Ishikawa (cell line): ENCODE measurements around the gene RBFA.

ENCODE experiments used
- CEBPB ChIP-seq: IDR thresholded peaks from 2 replicates; pipeline ENCODE4 v1.6.1; 2012
- EP300 ChIP-seq: IDR thresholded peaks from 2 replicates; pipeline ENCODE4 v1.6.1; 2012; ENCODE audit warnings: borderline replicate concordance
- NFIC ChIP-seq: IDR thresholded peaks from 2 replicates; pipeline ENCODE4 v1.6.1; 2012
- RAD21 ChIP-seq: IDR thresholded peaks from 2 replicates; pipeline ENCODE4 v1.6.1; 2012; ENCODE audit warnings: low read depth
- TAF1 ChIP-seq: IDR thresholded peaks from 2 replicates; pipeline ENCODE4 v1.6.1; 2012; ENCODE audit warnings: low read depth, mild to moderate bottlenecking
- TCF12 ChIP-seq: IDR thresholded peaks from 2 replicates; pipeline ENCODE4 v1.6.1; 2012; ENCODE audit warnings: low read depth
- ZBTB7A ChIP-seq: IDR thresholded peaks from 2 replicates; pipeline ENCODE4 v1.6.1; 2012; ENCODE audit warnings: low read depth
- TF ChIP-seq, protein P1 (sequence below): IDR thresholded peaks from 2 replicates; pipeline ENCODE4 v1.6.1; 2012; ENCODE audit warnings: low read depth, mild to moderate bottlenecking

DNA sequence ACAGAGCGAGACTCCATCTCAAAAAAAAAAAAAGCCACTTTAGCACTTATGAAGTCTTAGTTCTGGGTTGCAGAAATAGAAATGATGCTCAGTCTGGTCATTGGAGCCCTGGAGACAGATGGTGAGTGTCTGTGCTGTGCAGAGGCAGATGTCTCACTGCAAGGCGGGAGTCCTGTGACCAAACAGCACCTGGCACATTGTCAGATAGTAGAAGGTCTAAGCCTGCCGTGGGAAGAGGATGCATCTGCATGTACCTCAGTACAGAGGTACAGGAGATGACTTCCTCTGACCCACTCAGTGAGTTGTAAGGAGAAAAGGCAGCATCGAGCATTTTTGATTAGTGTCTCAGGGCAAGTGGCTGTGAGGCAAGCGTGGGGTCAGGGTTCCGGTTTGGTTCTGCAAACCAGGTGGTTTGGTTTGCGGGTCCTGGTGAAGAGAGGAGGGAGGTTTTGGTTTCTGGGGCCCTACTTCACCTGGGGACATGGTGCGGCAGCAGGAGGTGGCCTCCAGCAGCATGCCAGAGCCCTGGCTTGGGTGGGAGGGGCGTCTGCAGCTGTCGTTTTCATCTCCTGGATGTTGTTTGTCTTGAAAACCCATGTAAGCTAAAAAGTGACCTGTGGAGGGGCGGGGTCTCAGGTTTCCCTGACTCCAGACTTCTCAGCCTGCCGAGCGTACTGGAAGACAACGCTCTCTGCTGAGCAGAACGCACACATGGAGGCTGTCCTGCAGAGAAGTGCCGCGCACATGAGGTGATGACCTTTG lies 3.8 kb downstream of the RBFA start:
- TF ChIP-seq CEBPB, result no peak
- no peak for TF ChIP-seq TAF1
- TF ChIP-seq TCF12, result no peak
- TF ChIP-seq EP300, result no peak
- TF ChIP-seq, protein P1, sequence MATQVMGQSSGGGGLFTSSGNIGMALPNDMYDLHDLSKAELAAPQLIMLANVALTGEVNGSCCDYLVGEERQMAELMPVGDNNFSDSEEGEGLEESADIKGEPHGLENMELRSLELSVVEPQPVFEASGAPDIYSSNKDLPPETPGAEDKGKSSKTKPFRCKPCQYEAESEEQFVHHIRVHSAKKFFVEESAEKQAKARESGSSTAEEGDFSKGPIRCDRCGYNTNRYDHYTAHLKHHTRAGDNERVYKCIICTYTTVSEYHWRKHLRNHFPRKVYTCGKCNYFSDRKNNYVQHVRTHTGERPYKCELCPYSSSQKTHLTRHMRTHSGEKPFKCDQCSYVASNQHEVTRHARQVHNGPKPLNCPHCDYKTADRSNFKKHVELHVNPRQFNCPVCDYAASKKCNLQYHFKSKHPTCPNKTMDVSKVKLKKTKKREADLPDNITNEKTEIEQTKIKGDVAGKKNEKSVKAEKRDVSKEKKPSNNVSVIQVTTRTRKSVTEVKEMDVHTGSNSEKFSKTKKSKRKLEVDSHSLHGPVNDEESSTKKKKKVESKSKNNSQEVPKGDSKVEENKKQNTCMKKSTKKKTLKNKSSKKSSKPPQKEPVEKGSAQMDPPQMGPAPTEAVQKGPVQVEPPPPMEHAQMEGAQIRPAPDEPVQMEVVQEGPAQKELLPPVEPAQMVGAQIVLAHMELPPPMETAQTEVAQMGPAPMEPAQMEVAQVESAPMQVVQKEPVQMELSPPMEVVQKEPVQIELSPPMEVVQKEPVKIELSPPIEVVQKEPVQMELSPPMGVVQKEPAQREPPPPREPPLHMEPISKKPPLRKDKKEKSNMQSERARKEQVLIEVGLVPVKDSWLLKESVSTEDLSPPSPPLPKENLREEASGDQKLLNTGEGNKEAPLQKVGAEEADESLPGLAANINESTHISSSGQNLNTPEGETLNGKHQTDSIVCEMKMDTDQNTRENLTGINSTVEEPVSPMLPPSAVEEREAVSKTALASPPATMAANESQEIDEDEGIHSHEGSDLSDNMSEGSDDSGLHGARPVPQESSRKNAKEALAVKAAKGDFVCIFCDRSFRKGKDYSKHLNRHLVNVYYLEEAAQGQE, result no peak
- no peak for TF ChIP-seq NFIC
- no peak for TF ChIP-seq RAD21
- no peak for TF ChIP-seq ZBTB7A
